GM04504 (cell line): ENCODE results near the gene LAMA3.
"Not testable (repeated sequence)": the region's sequence is repeated elsewhere in the genome, so short reads cannot be mapped to it uniquely, and the experiment has no call there.

Experiments used
- DNase-seq: peaks from one replicate; pipeline ENCODE4 v3.0.0-alpha.2; 2012; ENCODE audit warnings: low read depth

LAMA3 gene

GRCh38 chr18:23703057-23703986 is 14.1 kb downstream of the LAMA3 start:
- DNase-seq, result no peak

GRCh38 chr18:23703987-23704384 is 14.7 kb downstream of the LAMA3 start:
- no peak for DNase-seq

DNA sequence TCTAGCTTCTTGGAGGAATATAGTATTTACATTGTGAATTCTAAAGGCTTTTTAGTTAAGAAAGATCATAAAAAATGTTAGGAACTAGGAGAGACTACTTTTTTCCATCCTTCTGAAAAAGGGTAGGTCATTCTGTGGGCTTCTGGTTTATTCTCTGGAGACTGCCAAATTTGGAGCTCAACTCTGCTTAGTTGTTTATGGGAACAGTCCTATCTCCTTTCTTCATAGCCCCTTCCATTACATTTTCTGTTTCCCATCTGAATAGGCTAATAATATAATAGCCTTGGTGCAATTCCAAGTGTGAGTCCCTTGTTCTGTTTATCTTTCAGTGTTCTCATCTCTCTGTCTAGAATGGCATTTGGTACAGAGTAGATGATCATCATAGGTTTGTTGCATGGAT is 15.6 kb downstream of the LAMA3 start:
- DNase-seq, result no peak

DNA sequence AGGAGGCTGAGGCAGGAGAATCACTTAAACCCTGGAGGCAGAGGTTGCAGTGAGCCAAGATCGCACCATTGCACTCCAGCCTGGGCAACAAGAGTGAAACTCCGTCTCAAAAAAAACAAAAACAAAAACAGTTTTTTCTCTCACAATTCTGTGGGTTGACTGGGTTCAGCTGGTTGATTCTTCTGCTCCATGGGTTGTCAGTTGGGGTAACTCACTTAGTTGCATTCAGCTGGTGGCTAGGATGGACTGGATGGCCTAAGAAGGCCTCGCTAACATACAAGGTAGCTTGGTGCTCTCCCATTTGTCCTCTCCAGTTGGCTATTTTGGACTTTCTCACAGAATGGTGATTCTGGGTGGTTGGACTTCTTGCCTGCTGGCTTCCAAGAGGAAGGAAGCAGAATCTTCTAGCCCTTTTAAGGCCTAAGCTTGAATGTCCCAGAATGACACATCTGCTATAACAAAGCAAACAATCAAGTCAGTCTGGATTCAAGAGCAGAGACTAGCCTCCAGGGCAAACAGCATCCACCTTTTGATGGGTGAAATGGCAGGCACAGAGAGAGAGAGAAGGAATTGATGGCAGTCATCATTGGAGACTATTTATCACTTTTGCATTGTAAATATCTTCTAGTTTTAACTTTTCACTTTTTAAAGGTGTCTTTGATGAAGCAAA is 17.9 kb downstream of the LAMA3 start:
- DNase-seq, result no peak

DNA sequence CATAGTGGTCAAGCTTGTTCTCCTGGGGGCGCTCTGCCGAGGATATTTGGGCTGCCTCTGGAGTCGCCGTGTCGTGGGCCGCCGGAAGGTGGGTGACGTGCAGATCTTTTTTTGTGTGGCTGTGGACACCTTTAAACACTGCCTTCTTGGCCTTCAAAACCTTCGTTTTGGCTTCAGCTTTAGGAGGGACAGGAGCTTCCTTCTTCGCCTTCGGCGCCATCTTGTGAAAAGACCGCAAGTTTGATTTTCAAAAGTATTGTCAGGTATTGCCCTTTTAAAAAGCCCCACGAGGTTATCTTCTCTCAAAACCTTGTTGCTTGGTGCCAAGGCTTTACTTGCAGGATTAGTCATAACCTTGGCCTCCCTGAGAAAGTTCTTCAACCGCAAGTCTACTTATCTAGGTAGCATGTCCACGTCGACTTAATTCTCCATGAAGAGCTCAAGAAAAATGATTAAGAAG is 20.8 kb downstream of the LAMA3 start:
- no peak for DNase-seq

DNA sequence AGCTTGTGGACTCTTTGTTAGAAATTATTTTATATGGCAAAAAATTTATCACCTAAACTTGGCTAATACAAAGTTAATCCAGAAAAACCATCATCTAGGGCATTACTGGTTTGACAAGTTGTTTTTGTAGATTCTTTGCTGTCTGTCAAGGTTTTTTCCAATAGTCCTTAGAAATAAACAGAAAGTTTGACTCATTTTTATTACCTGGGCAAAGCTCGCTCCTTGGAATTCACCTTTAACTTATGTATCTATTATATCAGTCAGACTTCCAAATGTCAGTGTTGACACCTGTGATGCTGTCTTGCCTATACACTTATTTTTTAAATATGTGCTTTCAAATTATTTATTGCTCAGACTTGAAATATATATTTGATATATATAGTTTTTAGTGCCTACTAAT is 21.7 kb downstream of the LAMA3 start:
- DNase-seq, result no peak

DNA sequence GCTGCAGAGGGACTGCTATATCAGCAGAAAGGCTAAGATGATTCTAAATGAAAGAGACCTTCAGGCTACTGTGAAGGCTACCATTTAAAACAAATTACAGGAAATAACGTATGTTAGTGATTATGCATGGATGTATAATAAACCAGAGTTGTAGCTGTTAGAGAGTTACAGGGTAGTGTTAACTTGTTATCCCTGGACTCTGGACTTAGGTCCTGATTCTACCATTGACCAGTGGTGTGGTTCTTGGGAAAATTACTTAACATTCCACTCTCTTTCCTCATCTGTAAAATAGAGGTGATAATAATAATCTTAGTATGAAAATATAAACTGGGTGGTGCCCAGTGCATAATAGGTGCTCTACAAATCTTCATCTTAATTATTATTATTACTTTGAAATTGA is 22.2 kb downstream of the LAMA3 start:
- no peak for DNase-seq

GRCh38 chr18:23712445-23712844 is 23.2 kb downstream of the LAMA3 start:
- no peak for DNase-seq

DNA sequence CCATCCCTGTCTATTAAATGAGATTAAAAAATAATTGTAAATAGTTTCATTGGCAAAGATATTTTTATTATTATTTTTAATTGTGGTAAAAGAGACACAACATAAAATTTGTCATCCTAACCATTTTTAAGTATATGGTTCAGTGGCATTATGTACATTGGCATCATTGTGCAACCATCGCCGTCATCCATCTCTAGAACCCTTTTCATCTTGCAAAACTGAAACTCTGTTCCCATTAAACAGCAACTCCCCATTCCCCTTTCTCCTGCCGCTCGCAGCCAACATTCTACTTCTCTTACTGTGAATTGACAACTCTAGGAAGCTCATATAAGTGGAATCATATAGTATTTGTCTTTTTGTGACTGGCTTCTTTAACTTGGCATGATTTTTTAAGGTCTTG is 25.3 kb downstream of the LAMA3 start:
- no peak for DNase-seq

GRCh38 chr18:23716079-23716478 is 26.8 kb downstream of the LAMA3 start:
- DNase-seq, result not testable (repeated sequence)

GRCh38 chr18:23716516-23716915 is 27.3 kb downstream of the LAMA3 start:
- peak; percentile 48 for DNase-seq

GRCh38 chr18:23716966-23717365 is 27.7 kb downstream of the LAMA3 start:
- no peak for DNase-seq

DNA sequence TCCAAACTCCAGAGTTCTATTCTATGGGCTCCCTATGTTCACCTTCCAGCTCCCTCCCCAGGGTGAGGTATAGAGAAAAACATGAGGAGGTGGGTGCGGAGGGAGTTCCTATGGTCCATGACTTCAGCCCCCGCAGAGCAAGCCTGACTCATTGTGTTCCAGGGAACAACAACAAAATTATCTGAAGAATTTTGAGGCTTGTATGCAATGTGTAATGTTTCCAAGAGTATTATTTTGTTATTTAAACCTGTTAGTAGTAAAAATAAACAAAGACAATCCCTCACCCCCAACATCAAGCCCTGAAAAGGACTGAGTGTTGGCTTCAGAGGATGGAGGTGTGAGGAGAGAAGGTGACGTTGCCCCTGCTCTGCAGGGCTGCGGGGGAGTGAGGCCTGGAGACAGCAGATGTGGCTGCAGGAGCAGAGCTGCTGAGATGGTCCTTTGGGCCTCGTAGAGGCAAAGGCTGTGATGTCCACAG is 29.0 kb downstream of the LAMA3 start:
- DNase-seq, result no peak

DNA sequence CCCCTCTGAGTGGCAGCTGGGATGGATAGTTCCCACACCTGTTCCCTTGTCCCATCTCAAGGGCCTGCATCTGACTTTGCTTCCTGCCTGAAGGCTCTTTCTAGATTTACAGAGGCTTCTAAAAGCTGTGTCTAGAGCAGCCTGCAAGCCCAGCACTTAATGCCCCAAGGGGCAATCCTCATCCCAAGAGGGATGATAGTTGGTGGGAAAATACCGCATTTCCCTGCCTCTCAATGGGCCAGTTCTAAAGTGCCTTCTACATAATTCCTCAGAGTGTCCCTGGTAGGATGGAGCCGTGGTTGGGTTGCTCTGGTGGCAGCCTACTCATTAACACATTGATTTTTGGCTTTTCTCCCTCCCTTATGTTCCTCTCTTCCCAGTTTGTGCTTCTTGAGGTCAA is 29.5 kb downstream of the LAMA3 start:
- no peak for DNase-seq

DNA sequence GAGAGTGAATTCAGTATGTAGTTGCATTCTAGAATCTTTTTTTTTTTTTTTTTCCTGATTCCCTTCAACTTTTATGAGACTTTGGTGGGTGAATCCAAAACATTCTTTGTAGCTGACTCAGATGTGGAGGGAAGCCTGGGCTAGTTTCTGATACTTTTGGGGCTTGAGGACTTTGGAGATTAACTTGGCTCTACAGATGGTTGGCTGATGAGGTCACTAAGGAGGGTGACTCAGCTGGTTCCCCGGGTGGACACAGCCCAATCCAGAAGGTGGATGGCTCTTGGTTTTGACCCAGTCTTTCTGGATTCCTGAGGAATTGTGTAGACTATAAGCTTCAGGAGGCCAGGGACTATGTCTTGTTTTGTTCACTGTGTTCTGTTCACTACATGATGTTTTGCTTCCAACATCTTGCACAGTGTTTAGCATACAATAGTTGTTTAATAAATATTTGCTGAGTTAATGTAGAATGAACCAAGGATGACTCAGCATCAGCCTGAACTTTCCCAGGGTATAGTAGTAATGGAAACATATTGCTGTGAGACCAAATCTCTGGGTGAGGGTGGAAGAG is 30.5 kb downstream of the LAMA3 start:
- DNase-seq, result peak; percentile 98

DNA sequence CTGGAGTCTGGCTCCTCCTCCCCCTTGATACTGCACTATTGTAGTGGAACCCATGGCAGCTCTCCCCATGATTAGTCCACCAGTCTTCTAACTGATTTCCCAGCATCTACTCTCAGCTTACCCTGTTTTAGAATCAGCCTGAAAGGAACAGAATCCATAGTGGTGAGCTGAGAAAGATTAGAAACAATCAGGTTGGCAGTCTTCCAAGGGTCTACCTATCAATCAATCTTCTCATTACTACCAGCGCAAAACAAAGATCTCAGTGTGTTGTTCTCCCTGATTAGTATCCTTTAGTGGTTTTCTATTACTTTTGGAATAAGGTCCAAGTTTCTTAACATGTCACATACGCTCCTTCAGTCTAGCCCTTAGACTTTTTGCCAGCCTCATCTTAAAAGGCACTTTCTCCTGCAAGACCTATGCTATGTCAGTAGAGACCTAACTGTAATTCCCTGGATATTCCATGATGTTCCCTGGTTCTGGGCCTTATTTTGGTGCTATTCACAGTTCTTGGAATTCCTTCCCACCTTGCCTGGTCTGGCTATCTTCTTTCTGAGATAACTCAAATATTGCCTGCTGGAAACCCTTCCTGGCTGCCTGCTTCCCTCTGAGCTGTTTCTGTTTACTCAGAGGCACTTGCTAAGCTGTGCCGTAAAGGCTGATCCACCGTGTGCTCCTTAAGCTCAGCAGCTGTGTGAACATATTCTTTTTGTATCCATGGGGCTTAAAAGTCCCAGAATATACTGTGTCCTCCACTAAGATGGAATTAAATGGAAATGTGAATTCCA is 32.6 kb downstream of the LAMA3 start:
- no peak for DNase-seq

- no peak for DNase-seq
Measured at GRCh38 chr18:23722646-23723045, 33.4 kb downstream of the LAMA3 start.

DNA sequence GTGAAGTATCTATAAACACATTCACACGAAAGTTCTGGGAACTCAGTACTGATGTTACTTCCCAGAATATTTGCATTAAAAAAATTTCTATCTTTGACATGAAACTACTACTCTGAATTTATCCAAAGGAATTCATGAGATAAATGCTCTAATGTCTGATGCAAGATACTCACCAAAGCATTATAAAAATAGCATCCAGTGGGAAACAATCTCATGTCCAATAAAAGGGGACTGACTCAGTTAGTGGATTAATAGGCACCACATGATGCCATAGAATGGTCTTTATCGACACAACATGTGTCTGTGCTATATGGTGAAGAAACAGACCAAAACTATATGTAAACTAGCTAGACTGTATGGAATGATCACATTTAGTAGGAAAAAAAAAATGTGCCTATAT is 33.9 kb downstream of the LAMA3 start:
- DNase-seq, result peak; percentile 35

DNA sequence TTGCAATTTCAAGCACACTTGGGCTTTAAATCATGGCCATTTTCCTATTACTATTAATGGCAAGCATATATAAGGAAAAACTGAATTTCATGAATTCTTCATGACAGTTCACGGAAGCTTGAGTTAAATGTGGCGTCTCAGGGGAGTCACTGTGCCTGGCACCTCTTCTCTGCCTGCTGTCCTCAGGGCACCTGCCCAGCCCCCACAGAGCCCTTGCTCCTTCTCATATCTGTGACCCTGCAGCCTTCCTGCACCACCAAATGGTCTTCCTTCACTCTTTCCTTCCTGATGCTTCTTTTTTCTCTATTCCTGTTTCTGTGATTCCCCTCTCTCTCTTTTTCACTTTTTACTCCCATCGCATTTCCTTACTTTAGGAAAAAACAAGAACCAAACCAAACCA is 35.4 kb downstream of the LAMA3 start:
- DNase-seq, result no peak

- no peak for DNase-seq
Measured at GRCh38 chr18:23725351-23725750, 36.1 kb downstream of the LAMA3 start.

DNA sequence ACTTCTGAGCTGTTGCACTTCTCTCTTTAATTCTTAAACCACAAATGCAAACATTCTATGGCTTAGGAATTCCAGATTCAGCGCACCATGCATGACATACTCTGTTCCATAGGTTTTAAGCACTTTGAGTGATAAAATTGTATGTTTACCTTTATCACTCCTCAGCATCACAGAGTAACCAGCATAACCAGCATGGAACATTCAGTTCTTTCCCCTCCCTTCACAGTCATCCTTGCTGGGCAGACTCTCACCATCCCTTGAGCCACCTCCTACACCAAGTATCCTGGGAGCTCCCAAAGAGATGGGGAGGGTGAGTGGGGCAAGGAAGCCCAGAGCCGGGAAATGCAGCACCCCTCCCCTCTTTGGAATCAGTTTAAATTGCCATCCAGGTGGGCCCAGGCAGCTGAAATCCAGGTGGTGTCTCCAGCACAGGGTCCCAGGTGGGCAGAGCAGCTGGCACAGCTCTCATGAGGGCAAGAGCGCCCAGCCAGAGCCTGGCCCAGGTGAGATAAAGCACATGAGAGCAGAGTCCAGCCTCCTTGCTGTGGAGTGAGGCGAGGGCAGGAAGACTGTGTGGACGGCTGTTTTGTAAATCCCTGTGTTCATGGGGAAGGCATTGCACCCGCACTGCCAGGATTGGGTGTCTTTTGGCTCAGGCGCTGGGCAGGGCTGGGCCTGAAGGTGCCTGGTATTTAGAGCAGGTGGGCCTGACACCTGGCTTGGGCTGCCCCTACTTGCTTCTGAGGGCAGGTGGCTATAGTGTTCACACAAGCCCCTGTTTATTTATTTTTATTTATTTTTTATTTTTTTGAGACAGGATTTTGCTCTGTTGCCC is 36.8 kb downstream of the LAMA3 start:
- no peak for DNase-seq
